Measurements from ENCODE around the gene CMBL. TPM values are rescaled to one million over a fixed set of nuclear protein-coding genes. Genes with fewer than 3 reads are reported as not detected.
A peak's percentile ranks its signal among the peaks of the same experiment; 100 is the strongest.

The CMBL gene
- total and polyA plus RNA-seq, 2 of the 13 experiments (the other 11 are each of a cell fraction or from before 2014, with no cell fraction given), result 11.5 to 17.0 TPM

DNA sequence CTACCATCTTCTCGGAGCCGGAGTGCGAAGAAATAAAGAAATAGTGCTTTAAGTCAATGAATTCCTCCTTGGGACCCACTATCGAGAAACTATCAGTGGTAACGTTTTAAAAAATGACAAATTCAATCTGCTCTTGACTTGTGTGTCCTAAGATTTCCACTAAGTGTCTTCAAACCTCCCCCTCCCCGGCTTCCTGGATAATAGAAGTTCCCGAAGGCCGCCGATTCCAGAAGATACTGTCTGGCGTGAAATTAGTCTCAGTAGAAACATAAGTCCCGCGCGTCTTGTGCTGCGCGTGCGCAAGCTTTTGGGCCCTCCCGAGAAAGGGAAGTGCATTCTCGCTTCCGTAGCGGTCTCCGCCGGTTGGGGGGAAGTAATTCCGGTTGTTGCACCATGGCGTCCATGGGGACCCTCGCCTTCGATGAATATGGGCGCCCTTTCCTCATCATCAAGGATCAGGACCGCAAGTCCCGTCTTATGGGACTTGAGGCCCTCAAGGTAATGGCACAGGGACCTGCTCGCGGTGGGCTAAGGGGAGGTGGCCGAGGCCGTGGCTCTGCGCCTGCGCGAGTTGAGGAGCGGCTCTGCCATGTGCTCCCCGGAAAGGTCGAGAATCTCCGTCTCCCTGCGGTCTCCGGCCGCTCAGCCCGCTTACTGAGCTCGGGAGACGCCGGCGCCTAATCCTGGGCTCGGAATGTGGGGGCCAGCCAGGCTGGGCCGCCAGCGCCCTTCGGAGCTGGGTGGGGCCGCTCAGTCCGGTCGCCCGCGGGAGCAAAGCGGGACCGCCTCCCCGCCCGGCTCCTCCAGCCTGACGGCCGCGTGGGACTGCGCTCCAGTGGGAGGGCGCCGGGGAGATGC lies 57.5 kb downstream of the CMBL start, which contains the start of gene CCT5 (continued):
- TF ChIP-seq CHCHD3 (CRISPR knock-in tag; IDR thresholded peaks at IDR 0.05), result peak; percentile 92
- TF ChIP-seq KAT7 (CRISPR knock-in tag; IDR thresholded peaks at IDR 0.05; ENCODE audit: borderline replicate concordance), result no peak; the same call in 1 of the 2 replicates
- no peak for TF ChIP-seq SATB2 (CRISPR knock-in tag; IDR thresholded peaks at IDR 0.05)
- TF ChIP-seq AGO1 (IDR thresholded peaks at IDR 0.05; ENCODE audit: low read depth, low read length, poor library complexity, severe bottlenecking), result no peak
- no peak for TF ChIP-seq ZNF570 (CRISPR knock-in tag; IDR thresholded peaks at IDR 0.05; ENCODE audit: borderline replicate concordance)
- TF ChIP-seq ZNF850 (CRISPR knock-in tag; conservative IDR thresholded peaks at IDR 0.05), result no peak
- TF ChIP-seq HIC2 (CRISPR knock-in tag; IDR thresholded peaks at IDR 0.05; ENCODE audit: low read depth), result no peak
- TF ChIP-seq ZNF350 (CRISPR knock-in tag; IDR thresholded peaks at IDR 0.05; ENCODE audit: borderline replicate concordance, low read depth), result peak; percentile 23; the same call in 1 of the 2 replicates
- peak; percentile 91 for TF ChIP-seq RBM39 (IDR thresholded peaks at IDR 0.05; ENCODE audit: low read depth, low read length, poor library complexity, severe bottlenecking)
- TF ChIP-seq ZNF280D (CRISPR knock-in tag; IDR thresholded peaks at IDR 0.05), result no peak
- TF ChIP-seq MLXIP (CRISPR knock-in tag; IDR thresholded peaks at IDR 0.05; ENCODE audit: borderline replicate concordance), result no peak
- no peak for TF ChIP-seq DPF2 (CRISPR knock-in tag; IDR thresholded peaks at IDR 0.05; ENCODE audit: borderline replicate concordance, low read depth)
- TF ChIP-seq, protein P1, sequence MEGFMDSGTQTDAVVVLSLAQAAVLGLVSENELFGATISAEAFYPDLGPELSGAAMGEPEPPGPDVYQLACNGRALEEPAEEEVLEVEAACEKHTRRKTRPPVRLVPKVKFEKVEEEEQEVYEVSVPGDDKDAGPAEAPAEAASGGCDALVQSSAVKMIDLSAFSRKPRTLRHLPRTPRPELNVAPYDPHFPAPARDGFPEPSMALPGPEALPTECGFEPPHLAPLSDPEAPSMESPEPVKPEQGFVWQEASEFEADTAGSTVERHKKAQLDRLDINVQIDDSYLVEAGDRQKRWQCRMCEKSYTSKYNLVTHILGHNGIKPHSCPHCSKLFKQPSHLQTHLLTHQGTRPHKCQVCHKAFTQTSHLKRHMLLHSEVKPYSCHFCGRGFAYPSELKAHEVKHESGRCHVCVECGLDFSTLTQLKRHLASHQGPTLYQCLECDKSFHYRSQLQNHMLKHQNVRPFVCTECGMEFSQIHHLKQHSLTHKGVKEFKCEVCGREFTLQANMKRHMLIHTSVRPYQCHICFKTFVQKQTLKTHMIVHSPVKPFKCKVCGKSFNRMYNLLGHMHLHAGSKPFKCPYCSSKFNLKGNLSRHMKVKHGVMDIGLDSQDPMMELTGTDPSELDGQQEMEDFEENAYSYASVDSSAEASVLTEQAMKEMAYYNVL (CRISPR knock-in tag; IDR thresholded peaks at IDR 0.05; ENCODE audit: borderline replicate concordance), result 0 out of 2 replicates have a peak, but pooled peaks have one; percentile 23
- TF ChIP-seq MAFG (CRISPR knock-in tag; IDR thresholded peaks at IDR 0.05), result 0 out of 2 replicates have a peak, but pooled peaks have one; percentile 43
- no peak for TF ChIP-seq REXO4 (CRISPR knock-in tag; IDR thresholded peaks at IDR 0.05; ENCODE audit: borderline replicate concordance)
- TF ChIP-seq, protein P2, sequence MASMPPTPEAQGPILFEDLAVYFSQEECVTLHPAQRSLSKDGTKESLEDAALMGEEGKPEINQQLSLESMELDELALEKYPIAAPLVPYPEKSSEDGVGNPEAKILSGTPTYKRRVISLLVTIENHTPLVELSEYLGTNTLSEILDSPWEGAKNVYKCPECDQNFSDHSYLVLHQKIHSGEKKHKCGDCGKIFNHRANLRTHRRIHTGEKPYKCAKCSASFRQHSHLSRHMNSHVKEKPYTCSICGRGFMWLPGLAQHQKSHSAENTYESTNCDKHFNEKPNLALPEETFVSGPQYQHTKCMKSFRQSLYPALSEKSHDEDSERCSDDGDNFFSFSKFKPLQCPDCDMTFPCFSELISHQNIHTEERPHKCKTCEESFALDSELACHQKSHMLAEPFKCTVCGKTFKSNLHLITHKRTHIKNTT (CRISPR knock-in tag; IDR thresholded peaks at IDR 0.05), result no peak

All from HepG2 (cell line).